Mucosa of rectum (tissue), 2 donors: ENCODE data around the gene MT1M.
A peak's percentile ranks its signal among the peaks of the same experiment; 100 is the strongest.

Experiments used
- H3K27ac ChIP-seq, 2 donors: one replicate each; pipeline ENCODE4 v1.7.0; 2013; ENCODE audit warnings: inconsistent platforms in 2 of 2, low read depth in 2 of 2, low read length in 2 of 2
- H3K27me3 ChIP-seq, 2 donors: one replicate each; pipeline ENCODE4 v1.7.0; 2013; ENCODE audit warnings: low read length in 2 of 2; ENCODE audit not compliant: control insufficient read depth in 2 of 2, insufficient read depth in 2 of 2
- H3K36me3 ChIP-seq, 2 donors: one replicate each; pipeline ENCODE4 v1.7.0; 2013; ENCODE audit warnings: low read length in 2 of 2; ENCODE audit not compliant: control insufficient read depth in 2 of 2, insufficient read depth in 2 of 2
- H3K4me1 ChIP-seq, 2 donors: one replicate each; pipeline ENCODE4 v1.7.0; 2013; ENCODE audit warnings: low read length in 2 of 2, mild to moderate bottlenecking in 1 of 2; ENCODE audit not compliant: control insufficient read depth in 2 of 2, insufficient read depth in 2 of 2
- H3K4me3 ChIP-seq, 2 donors: one replicate each; pipeline ENCODE4 v1.7.0; 2013; ENCODE audit warnings: low read length in 2 of 2
- H3K9ac ChIP-seq, 2 donors: one replicate each; pipeline ENCODE4 v1.7.0; 2013; ENCODE audit warnings: low read length in 2 of 2, low read depth in 1 of 2, mild to moderate bottlenecking in 1 of 2
- H3K9me3 ChIP-seq, 2 donors: one replicate each; pipeline ENCODE4 v1.7.0; 2013; ENCODE audit warnings: low read length in 2 of 2; ENCODE audit not compliant: control insufficient read depth in 2 of 2
- donor health status: healthy.
- donor health status: Normal muscosa, but diverticular disease.

The MT1M gene

GRCh38 chr16:56600398-56600999, 32.0 kb upstream of the MT1M start:
- Histone ChIP-seq H3K9ac (no peak overlapping the region), H3K9me3 (no peaks in the 10 kb centered on the region), H3K36me3 (no peaks in the 10 kb centered on the region), H3K4me3 (no peak overlapping the region), H3K27me3 (peaks cover 0 to 4% of the 10 kb centered on the region in 2 donors), H3K27ac (no peak overlapping the region), H3K4me1 (no peaks in the 10 kb centered on the region)

DNA sequence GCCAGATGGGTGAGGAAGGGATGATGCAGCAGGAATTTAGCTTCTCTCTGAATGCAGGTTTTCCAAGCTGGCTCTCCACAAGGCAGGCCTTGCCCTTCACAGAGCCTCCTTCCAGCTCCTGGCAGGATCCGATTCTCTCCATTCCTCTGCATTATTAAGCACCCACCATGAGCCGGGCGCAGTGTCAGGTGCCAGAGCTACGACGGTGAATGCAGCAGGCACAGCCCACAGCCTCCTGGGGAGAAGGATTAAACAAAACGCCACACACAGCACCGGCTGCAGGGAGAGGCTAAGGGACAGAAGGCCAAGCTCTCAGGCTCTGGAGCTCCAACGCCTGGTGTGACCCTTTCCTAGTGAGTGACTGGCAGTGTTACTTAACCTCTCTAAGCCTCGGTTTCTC, 31.1 kb upstream of the MT1M start:
- Histone ChIP-seq H3K27ac (no peak overlapping the region), H3K36me3 (no peaks in the 10 kb centered on the region)

DNA sequence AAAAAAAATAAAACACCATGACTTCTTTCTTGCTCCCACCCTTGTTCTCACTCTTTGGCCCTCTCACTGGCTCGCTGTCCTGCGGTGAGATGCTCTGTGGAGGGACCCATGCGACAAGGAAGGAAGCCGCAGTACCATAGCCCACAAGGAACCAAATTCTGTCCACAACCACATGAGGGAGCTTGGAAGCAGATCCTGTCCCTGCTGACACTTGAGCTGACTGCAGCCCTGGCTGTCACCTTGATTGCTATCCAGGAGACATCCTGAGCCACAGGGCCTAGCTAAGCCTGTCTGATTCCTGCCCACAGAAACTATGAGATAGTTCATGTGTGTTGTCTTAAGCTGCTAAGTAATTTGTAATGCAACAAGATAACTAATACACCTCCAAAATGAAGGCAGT, 28.9 kb upstream of the MT1M start:
- Histone ChIP-seq H3K9me3 (no peaks in the 10 kb centered on the region), H3K27me3 (peaks cover 0 to 4% of the 10 kb centered on the region in 2 donors), H3K36me3 (no peaks in the 10 kb centered on the region), H3K9ac (no peak overlapping the region), H3K4me1 (peaks cover 7 to 10% of the 10 kb centered on the region in 2 donors), H3K27ac (no peak overlapping the region), H3K4me3 (no peak overlapping the region)

More for the DNA sequence above, 31.1 kb upstream of the MT1M start:
- H3K4me1 ChIP-seq, result no peaks in the 10 kb centered on the region
- H3K9ac ChIP-seq, result no peak overlapping the region
- peaks cover 0 to 4% of the 10 kb centered on the region in 2 donors for H3K27me3 ChIP-seq
- H3K9me3 ChIP-seq, result no peaks in the 10 kb centered on the region
- H3K4me3 ChIP-seq, result no peak overlapping the region

DNA sequence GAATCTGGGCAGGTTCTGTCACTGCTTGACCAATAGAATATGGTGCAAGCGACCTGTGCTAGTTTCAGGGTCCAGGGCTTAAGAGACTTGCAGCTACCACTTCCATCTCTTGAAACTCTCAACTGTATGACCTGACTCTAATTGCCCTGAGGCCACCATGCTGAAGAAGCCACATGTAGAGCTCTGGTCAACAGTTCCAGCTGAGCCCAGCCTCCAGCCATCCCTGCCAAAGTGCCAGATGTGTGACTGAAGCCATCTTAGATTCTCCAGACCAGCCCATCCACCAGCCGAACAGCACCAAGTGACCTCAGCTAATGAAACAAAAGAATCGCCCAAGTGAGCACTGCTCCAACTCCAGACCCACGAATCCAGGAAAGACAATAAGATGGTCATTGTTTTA, 27.5 kb upstream of the MT1M start:
- Histone ChIP-seq H3K36me3 (no peaks in the 10 kb centered on the region), H3K4me3 (no peak overlapping the region), H3K9ac (no peak overlapping the region), H3K27me3 (peaks cover 0 to 4% of the 10 kb centered on the region in 2 donors), H3K4me1 (peaks cover 18 to 19% of the 10 kb centered on the region in 2 donors), H3K27ac (no peak overlapping the region), H3K9me3 (no peaks in the 10 kb centered on the region)

GRCh38 chr16:56605475-56605874, 27.0 kb upstream of the MT1M start:
- H3K4me1 ChIP-seq, result peaks cover 23 to 25% of the 10 kb centered on the region in 2 donors
- peak overlapping the region; percentile 94 to 95 for H3K27ac ChIP-seq
- no peak overlapping the region for H3K4me3 ChIP-seq
- H3K36me3 ChIP-seq, result no peaks in the 10 kb centered on the region
- H3K9me3 ChIP-seq, result no peaks in the 10 kb centered on the region
- no peak overlapping the region for H3K9ac ChIP-seq
- H3K27me3 ChIP-seq, result peaks cover 0 to under 1% of the 10 kb centered on the region in 2 donors

- peaks cover 26 to 29% of the 10 kb centered on the region in 2 donors for H3K4me1 ChIP-seq
- H3K27me3 ChIP-seq, result no peaks in the 10 kb centered on the region
- H3K9me3 ChIP-seq, result no peaks in the 10 kb centered on the region
- H3K27ac ChIP-seq, result peak overlapping the region; percentile 94 to 95
- H3K36me3 ChIP-seq, result no peaks in the 10 kb centered on the region
- H3K9ac ChIP-seq, result no peak overlapping the region
- no peak overlapping the region for H3K4me3 ChIP-seq
Observed at GRCh38 chr16:56606071-56606475, 26.4 kb upstream of the MT1M start.

- Histone ChIP-seq H3K27ac (peak overlapping the region; percentile 94 to 95), H3K9me3 (no peaks in the 10 kb centered on the region), H3K9ac (no peak overlapping the region), H3K4me1 (peaks cover 26 to 29% of the 10 kb centered on the region in 2 donors), H3K36me3 (no peaks in the 10 kb centered on the region), H3K27me3 (no peaks in the 10 kb centered on the region), H3K4me3 (peak overlapping the region in 1 of 2 donors; percentile 23)
Observed at GRCh38 chr16:56606476-56607108, 25.9 kb upstream of the MT1M start.

GRCh38 chr16:56607109-56607618, 25.3 kb upstream of the MT1M start:
- peak overlapping the region in 1 of 2 donors; percentile 23 for H3K4me3 ChIP-seq
- peak overlapping the region; percentile 94 to 95 for H3K27ac ChIP-seq
- H3K9ac ChIP-seq, result peak overlapping the region; percentile 28 to 75
- H3K36me3 ChIP-seq, result no peaks in the 10 kb centered on the region
- H3K9me3 ChIP-seq, result no peaks in the 10 kb centered on the region
- H3K4me1 ChIP-seq, result peaks cover 26 to 29% of the 10 kb centered on the region in 2 donors
- no peaks in the 10 kb centered on the region for H3K27me3 ChIP-seq

DNA sequence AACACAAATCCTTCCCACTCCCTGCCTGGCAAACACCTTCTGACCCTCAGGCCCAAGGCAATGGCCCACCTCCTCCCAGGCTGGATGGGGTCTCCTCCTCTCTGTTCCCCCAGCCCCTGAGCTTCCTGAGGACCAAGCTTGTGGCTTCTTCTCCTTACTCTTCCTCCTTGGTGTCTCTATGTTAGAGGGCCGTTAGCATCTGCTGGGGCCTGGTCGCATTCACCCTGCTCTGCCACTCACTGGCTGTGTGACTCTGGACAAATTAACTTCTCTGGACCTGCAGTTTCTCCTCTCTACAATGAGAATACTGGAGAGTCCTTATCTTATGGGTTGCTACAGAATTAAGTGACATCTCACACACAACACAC, 24.8 kb upstream of the MT1M start:
- peak overlapping the region; percentile 75 for H3K9ac ChIP-seq
- no peaks in the 10 kb centered on the region for H3K9me3 ChIP-seq
- H3K4me1 ChIP-seq, result peaks cover 26 to 29% of the 10 kb centered on the region in 2 donors
- H3K27ac ChIP-seq, result peak overlapping the region; percentile 94 to 95
- no peaks in the 10 kb centered on the region for H3K36me3 ChIP-seq
- no peaks in the 10 kb centered on the region for H3K27me3 ChIP-seq
- peak overlapping the region; percentile 42 to 73 for H3K4me3 ChIP-seq

GRCh38 chr16:56608043-56608875, 24.2 kb upstream of the MT1M start, which contains the start of gene MT2A:
Gene MT2A (plus strand): TSS chr16:56608584. CDS start chr16:56608656, 72 bp downstream.
- Histone ChIP-seq H3K4me1 (peaks cover 26 to 29% of the 10 kb centered on the region in 2 donors), H3K27me3 (no peaks in the 10 kb centered on the region), H3K9ac (peak within 1 kb of the TSS; percentile 78 to 90), H3K4me3 (peak within 1 kb of the TSS; percentile 82 to 96), H3K9me3 (no peaks in the 10 kb centered on the region), H3K36me3 (no peaks in the 10 kb centered on the region), H3K27ac (peak within 1 kb of the TSS; percentile 94 to 95)
